Left ventricle myocardium inferior (tissue), 1 donor: ENCODE measurements around the gene FANCE. TPM values are rescaled to one million over a fixed set of nuclear protein-coding genes. Genes with fewer than 3 reads are reported as not detected.

Experiments
- DNase-seq: peaks from one replicate; pipeline ENCODE4 v3.0.0-alpha.2; 2020
- H3K27ac ChIP-seq: fragments of 200-600 bp; replicated peaks from 2 replicates; pipeline ENCODE4 v1.8.0; 2021
- H3K27me3 ChIP-seq: fragments of 200-600 bp; 2 replicates; pipeline ENCODE4 v1.8.0; 2021; ENCODE audit warnings: low read depth
- H3K36me3 ChIP-seq: fragments of 200-600 bp; 2 replicates; pipeline ENCODE4 v1.8.0; 2021
- H3K4me1 ChIP-seq: fragments of 200-600 bp; 2 replicates; pipeline ENCODE4 v1.8.0; 2021
- H3K4me3 ChIP-seq: fragments of 200-600 bp; 2 replicates; pipeline ENCODE4 v1.8.0; 2021; ENCODE audit warnings: mild to moderate bottlenecking, moderate library complexity
- H3K9me3 ChIP-seq: fragments of 200-600 bp; replicated peaks from 2 replicates; pipeline ENCODE4 v1.8.0; 2021
- intact Hi-C: fragments of 100-400 bp; cut with micrococcal nuclease; formaldehyde crosslinking; loops from one replicate; pipeline ENCODE4 v1.11.0; 2022
- total RNA-seq: library from RNA; stranded (reverse); fragmentation: NEBNext Ultra II Directional; extraction: Animal tissue kit (Norgen Biotek cat#: 25700); gene quantifications from one replicate; pipeline ENCODE4 v1.2.1, GENCODE V29; 2021
- TF ChIP-seq, protein P1 (sequence below): fragments of 200-600 bp; IDR thresholded peaks from 2 replicates; pipeline ENCODE4 v1.8.0; 2021; ENCODE audit warnings: antibody characterized with exemption, mild to moderate bottlenecking, borderline replicate concordance
- donor health status: DM: no; HTN: yes; CAD: no; lungs with severe emphysema.

Gene FANCE
- total RNA-seq, 1 donor from 2014 or later = 3.7 TPM

DNA sequence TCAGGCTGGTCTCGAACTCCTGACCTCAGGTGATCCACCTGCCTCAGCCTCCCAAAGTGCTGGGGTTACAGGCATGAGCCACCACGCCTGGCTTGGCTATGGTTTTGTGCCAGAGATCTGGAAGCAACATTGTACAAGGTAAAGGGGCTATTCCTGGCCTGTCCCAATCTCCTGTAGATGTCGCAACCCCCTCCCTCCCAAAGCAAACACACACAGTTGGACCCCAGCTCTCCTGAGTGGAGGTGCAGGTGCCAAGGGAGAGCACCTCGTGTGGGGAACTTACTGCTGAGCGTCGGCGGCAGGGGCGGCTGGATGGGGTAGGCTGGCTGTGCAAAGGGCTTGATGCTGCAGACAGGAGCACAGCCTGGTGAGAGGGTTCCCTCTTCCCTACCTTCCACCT lies 24.9 kb downstream of the FANCE start:
- intact Hi-C loops = no loop called here
- no peak for DNase-seq
- no peak overlapping the region for H3K27ac ChIP-seq
- peaks cover 32% of the 10 kb centered on the region for H3K4me1 ChIP-seq
- no peaks in the 10 kb centered on the region for H3K9me3 ChIP-seq
- H3K4me3 ChIP-seq = no peak overlapping the region
- no peaks in the 10 kb centered on the region for H3K27me3 ChIP-seq
- TF ChIP-seq, protein P1, sequence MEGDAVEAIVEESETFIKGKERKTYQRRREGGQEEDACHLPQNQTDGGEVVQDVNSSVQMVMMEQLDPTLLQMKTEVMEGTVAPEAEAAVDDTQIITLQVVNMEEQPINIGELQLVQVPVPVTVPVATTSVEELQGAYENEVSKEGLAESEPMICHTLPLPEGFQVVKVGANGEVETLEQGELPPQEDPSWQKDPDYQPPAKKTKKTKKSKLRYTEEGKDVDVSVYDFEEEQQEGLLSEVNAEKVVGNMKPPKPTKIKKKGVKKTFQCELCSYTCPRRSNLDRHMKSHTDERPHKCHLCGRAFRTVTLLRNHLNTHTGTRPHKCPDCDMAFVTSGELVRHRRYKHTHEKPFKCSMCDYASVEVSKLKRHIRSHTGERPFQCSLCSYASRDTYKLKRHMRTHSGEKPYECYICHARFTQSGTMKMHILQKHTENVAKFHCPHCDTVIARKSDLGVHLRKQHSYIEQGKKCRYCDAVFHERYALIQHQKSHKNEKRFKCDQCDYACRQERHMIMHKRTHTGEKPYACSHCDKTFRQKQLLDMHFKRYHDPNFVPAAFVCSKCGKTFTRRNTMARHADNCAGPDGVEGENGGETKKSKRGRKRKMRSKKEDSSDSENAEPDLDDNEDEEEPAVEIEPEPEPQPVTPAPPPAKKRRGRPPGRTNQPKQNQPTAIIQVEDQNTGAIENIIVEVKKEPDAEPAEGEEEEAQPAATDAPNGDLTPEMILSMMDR = no peak
- H3K36me3 ChIP-seq = peaks cover 75% of the 10 kb centered on the region

DNA sequence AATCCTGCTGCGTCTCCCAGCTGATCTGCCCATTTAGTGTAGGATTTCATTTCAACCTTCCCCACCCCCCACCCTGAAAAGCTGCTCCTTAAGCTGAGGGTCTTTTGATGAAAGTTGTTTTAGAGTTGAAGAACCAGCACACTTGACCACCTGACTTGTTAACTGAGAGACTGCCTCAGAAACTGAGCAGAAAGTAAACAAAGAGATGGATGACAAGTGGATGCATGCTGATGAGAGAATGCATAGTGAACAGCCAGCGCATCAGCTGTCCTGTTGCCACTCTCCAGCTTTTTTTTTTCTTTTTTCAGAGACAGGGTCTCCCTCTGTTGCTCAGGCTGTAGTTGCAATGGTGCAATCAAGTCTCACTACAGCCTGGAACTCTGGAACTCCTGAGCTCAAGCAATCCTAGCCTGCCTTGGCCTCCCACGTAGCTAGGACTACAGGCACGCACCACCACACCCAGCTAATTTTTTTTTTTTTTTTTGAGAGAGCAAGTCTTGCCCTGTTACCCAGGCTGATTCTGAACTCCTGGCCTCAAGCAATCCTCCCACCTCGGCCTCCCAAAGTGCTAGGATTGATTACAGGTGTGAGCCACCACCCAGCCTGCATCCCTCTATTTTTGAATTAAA lies 25.5 kb downstream of the FANCE start:
- no peaks in the 10 kb centered on the region for H3K27me3 ChIP-seq
- no peak overlapping the region for H3K27ac ChIP-seq
- no peak overlapping the region for H3K4me3 ChIP-seq
- TF ChIP-seq, protein P1 = no peak
- H3K36me3 ChIP-seq = peaks cover 76% of the 10 kb centered on the region
- intact Hi-C loops = no loop called here
- peaks cover 26% of the 10 kb centered on the region for H3K4me1 ChIP-seq
- no peaks in the 10 kb centered on the region for H3K9me3 ChIP-seq
- DNase-seq = no peak

DNA sequence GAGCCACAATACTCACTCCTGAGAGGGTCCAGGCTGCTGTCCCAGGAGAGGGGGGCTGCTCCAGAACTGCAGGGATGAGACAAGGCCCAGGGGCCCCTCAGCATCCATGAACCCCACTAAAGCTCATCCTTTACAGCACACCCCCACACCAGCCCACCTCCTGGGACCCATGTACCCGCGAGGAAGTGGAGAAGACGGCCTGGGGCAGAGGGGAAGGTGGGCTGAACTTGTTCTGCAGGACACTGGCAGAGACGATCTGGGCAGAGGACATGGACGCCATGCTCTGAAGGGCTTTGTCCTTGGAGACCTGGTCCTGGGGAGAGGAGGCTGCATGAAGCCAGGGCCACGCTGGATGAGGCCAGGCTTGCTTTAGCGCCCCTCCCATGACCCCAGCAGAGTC lies 26.1 kb downstream of the FANCE start:
- intact Hi-C loops = no loop called here
- TF ChIP-seq, protein P1 = no peak
- H3K27ac ChIP-seq = no peak overlapping the region
- no peaks in the 10 kb centered on the region for H3K27me3 ChIP-seq
- no peak overlapping the region for H3K4me3 ChIP-seq
- no peaks in the 10 kb centered on the region for H3K9me3 ChIP-seq
- peaks cover 72% of the 10 kb centered on the region for H3K36me3 ChIP-seq
- DNase-seq = no peak
- peaks cover 20% of the 10 kb centered on the region for H3K4me1 ChIP-seq

DNA sequence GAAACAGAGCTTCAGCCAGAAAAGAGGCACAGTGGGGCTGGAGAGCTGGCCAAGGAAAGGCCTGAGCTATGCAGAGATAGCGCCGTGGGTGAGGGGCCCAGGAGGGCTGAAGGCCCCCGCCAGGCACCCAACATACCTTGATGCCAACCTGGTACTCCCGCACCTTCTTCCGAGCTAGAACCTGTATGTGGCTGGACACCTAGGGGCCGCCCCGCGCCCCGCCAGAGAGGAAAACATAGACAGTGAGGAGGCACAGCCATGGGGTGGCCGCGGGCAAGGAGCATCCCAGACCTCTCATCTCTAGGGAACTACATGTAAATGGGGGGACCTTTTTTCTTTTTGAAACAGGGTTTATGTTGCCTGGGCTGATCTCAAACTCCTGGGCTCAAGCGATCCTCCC lies 28.0 kb downstream of the FANCE start:
- DNase-seq = no peak
- TF ChIP-seq, protein P1 = no peak
- no peaks in the 10 kb centered on the region for H3K27me3 ChIP-seq
- H3K4me1 ChIP-seq = peaks cover 22% of the 10 kb centered on the region
- H3K27ac ChIP-seq = no peak overlapping the region
- H3K4me3 ChIP-seq = no peak overlapping the region
- H3K36me3 ChIP-seq = peaks cover 54% of the 10 kb centered on the region
- H3K9me3 ChIP-seq = no peaks in the 10 kb centered on the region
- intact Hi-C loops = no loop called here

DNA sequence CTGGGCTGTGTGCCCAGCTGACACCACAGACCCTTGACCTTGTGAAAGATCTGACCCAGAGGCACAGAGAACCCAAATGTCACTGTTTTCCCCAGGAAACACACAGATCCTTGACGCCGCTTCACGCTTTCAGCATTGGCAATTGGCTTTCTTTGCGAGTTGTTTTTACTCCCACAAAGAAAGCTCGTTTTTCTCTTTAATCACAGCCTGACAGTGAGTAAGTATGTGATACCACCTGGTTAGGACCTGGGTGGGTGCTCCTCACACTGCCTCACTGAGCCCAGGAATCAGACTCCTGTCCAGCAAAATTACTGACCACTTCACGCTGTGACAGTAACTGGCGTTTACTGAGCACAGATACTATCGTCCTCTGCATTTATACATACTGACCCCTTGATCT lies 29.1 kb downstream of the FANCE start:
- Histone ChIP-seq H3K27me3 (no peaks in the 10 kb centered on the region), H3K4me3 (no peak overlapping the region), H3K4me1 (peaks cover 32% of the 10 kb centered on the region), H3K27ac (peak overlapping the region; percentile 3), H3K36me3 (peaks cover 44% of the 10 kb centered on the region), H3K9me3 (no peaks in the 10 kb centered on the region)
- DNase-seq = no peak
- intact Hi-C loops = no loop called here
- TF ChIP-seq, protein P1 = no peak
